Activated naive CD8-positive, alpha-beta T cell treated with anti-CD3 and anti-CD28 coated beads, Interleukin-2, amount 10 ng/mL, durations not matched to agents 7 days and 5 days (primary cell): ENCODE results near the gene RPS6KA2. TPM values are rescaled to one million over a fixed set of nuclear protein-coding genes. Genes with fewer than 3 reads are reported as not detected.

Source experiments
- ATAC-seq: fragments of 150-1000 bp; cut with Tn5 transposase; one replicate; pipeline ENCODE4 v1.10.0; 2021; ENCODE audit warnings: low read depth, moderate library complexity
- POLR2A ChIA-PET: fragments of 350-600 bp; sonication (Branson Sonifier 250); formaldehyde crosslinking; loops from one replicate; lab custom pipeline; 2021; ENCODE audit warnings: antibody characterized with exemption; lab: Charles Lee
- DNase-seq: peaks from one replicate; pipeline ENCODE4 v3.0.0; 2021
- H3K27ac Mint-ChIP-seq: one replicate; pipeline ENCODE4 v1.8.0; 2022; ENCODE audit warnings: mild to moderate bottlenecking, mixed read lengths
- H3K27me3 Mint-ChIP-seq: one replicate; pipeline ENCODE4 v1.8.0; 2022; ENCODE audit warnings: mild to moderate bottlenecking, moderate library complexity, mixed read lengths
- H3K36me3 Mint-ChIP-seq: one replicate; pipeline ENCODE4 v1.8.0; 2021; ENCODE audit warnings: mild to moderate bottlenecking, mixed read lengths
- H3K4me1 Mint-ChIP-seq: one replicate; pipeline ENCODE4 v1.8.0; 2021; ENCODE audit warnings: mixed read lengths
- H3K4me3 Mint-ChIP-seq: one replicate; pipeline ENCODE4 v1.8.0; 2022; ENCODE audit warnings: mild to moderate bottlenecking, moderate library complexity, mixed read lengths
- H3K9me3 Mint-ChIP-seq: one replicate; pipeline ENCODE4 v1.8.0; 2021; ENCODE audit warnings: mixed read lengths
- total RNA-seq, 2 experiments: library from RNA; stranded (reverse); gene quantifications; one replicate each; pipeline ENCODE4 v1.2.3, GENCODE V29; 2021

RPS6KA2 gene
- total RNA-seq, 2 experiments from 2014 or later: 3.8 to 5.7 TPM

GRCh38 chr6:166415833-166416347 is 211.2 kb downstream of the RPS6KA2 start:
- Mint-ChIP-seq H3K4me3 (peak overlapping the region; percentile 67), H3K36me3 (peaks cover 15% of the 10 kb centered on the region), H3K4me1 (peaks cover 73% of the 10 kb centered on the region), H3K9me3 (peaks cover 8% of the 10 kb centered on the region), H3K27ac (peak overlapping the region; percentile 85), H3K27me3 (peaks cover 6% of the 10 kb centered on the region)
- no peak for DNase-seq
- POLR2A ChIA-PET: interaction anchor here (1.0 kb wide), 1 partner anchor 10 kb away, joined by 5 read pairs; no protein-coding TSS in a partner anchor
- ATAC-seq: no peak

- peak; percentile 62 for DNase-seq
- POLR2A ChIA-PET: interaction anchor here (1.0 kb wide), 1 partner anchor 10 kb away, joined by 5 read pairs; no protein-coding TSS in a partner anchor
- Mint-ChIP-seq H3K27ac (peak overlapping the region; percentile 85), H3K36me3 (peaks cover 15% of the 10 kb centered on the region), H3K27me3 (peaks cover 7% of the 10 kb centered on the region), H3K9me3 (peaks cover 8% of the 10 kb centered on the region), H3K4me1 (peaks cover 75% of the 10 kb centered on the region), H3K4me3 (peak overlapping the region; percentile 67)
- ATAC-seq: peak; percentile 67
Observed at GRCh38 chr6:166415306-166415705, 211.7 kb downstream of the RPS6KA2 start.

GRCh38 chr6:166413491-166413951 is 213.5 kb downstream of the RPS6KA2 start:
- peaks cover 8% of the 10 kb centered on the region for H3K9me3 Mint-ChIP-seq
- H3K36me3 Mint-ChIP-seq: peaks cover 15% of the 10 kb centered on the region
- H3K27me3 Mint-ChIP-seq: peaks cover 11% of the 10 kb centered on the region
- no peak overlapping the region for H3K27ac Mint-ChIP-seq
- peaks cover 63% of the 10 kb centered on the region for H3K4me1 Mint-ChIP-seq
- POLR2A ChIA-PET: no interaction called here
- ATAC-seq (no peak), DNase-seq (no peak)
- H3K4me3 Mint-ChIP-seq: no peak overlapping the region

GRCh38 chr6:166412911-166413384 is 214.1 kb downstream of the RPS6KA2 start:
- DNase-seq (no peak), ATAC-seq (no peak)
- Mint-ChIP-seq H3K4me3 (no peak overlapping the region), H3K27ac (no peak overlapping the region), H3K27me3 (peaks cover 11% of the 10 kb centered on the region), H3K4me1 (peaks cover 59% of the 10 kb centered on the region), H3K36me3 (peaks cover 15% of the 10 kb centered on the region), H3K9me3 (peaks cover 8% of the 10 kb centered on the region)
- POLR2A ChIA-PET: no interaction called here

DNA sequence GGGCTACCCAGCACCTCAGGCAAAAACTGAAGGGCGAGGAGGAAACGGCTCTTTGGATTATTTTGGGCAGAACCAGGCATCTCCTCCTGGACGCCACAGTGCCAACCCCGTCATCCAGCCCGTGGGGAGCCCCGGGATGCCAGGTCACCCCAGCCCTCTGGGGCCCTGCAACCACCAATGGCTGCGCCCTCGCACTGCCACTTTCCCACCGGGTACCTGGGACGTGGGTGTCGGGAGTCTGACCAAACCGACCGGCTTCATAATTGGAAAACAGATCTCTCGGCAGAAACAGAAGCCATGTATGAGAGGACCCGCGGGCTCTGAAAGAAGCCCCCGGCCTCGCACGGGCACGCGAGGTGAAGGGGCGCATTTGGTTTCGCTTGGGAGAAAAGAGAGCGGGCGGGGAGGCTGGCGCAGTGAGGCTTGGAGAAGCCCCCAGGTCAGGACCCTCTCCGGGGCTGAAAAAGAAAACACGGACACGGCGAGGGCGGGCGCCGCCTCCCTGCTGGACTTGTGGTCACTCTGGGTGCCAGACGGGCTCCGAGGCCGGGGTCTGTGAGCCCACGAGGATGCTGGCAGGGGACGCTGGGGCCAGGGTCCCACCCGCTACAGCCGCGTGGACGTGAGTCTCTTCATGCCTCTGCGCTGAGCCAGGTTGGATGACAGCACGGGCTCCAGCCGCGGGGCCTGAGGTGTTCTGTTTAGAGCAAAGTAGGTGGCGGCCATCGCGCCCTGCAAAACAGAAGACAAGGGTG is 214.7 kb downstream of the RPS6KA2 start:
- Mint-ChIP-seq H3K27ac (peak overlapping the region; percentile 30), H3K9me3 (peaks cover 8% of the 10 kb centered on the region), H3K27me3 (peaks cover 11% of the 10 kb centered on the region), H3K36me3 (peaks cover 15% of the 10 kb centered on the region), H3K4me1 (peaks cover 53% of the 10 kb centered on the region), H3K4me3 (peak overlapping the region; percentile 78)
- POLR2A ChIA-PET: no interaction called here
- ATAC-seq: no peak
- no peak for DNase-seq

GRCh38 chr6:166411721-166412151 is 215.3 kb downstream of the RPS6KA2 start:
- H3K36me3 Mint-ChIP-seq: peaks cover 14% of the 10 kb centered on the region
- ATAC-seq: peak; percentile 66

DNA sequence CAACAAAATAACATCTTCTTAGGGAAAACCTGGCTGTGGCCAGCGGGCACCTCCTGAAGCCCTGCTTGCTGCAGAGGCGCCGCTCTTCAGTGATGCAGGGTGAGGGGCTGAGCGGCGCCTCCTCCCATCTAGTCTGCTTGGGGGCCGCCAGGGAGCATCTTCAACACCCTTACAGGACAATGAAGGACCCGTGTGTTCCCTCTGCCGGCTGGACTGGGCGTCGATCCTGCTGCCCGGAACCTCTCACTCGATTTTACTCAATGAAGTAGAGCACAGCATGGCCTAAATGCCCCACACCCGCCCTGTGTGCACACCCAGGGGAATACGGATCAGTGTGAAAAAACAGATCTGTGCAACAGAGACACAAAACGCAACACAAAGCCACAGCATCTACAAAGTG is 215.8 kb downstream of the RPS6KA2 start:
- Mint-ChIP-seq H3K36me3 (peaks cover 10% of the 10 kb centered on the region), H3K9me3 (peaks cover 6% of the 10 kb centered on the region), H3K27me3 (peaks cover 11% of the 10 kb centered on the region), H3K4me3 (peak overlapping the region; percentile 78), H3K27ac (peak overlapping the region; percentile 30), H3K4me1 (peaks cover 43% of the 10 kb centered on the region)
- POLR2A ChIA-PET: no interaction called here
- ATAC-seq (peak; percentile 36), DNase-seq (no peak)

More at GRCh38 chr6:166411721-166412151, 215.3 kb downstream of the RPS6KA2 start:
- peak; percentile 58 for DNase-seq
- peak overlapping the region; percentile 30 for H3K27ac Mint-ChIP-seq
- peaks cover 47% of the 10 kb centered on the region for H3K4me1 Mint-ChIP-seq
- peak overlapping the region; percentile 78 for H3K4me3 Mint-ChIP-seq
- H3K27me3 Mint-ChIP-seq: peaks cover 11% of the 10 kb centered on the region
- H3K9me3 Mint-ChIP-seq: peaks cover 7% of the 10 kb centered on the region
- POLR2A ChIA-PET: no interaction called here

DNA sequence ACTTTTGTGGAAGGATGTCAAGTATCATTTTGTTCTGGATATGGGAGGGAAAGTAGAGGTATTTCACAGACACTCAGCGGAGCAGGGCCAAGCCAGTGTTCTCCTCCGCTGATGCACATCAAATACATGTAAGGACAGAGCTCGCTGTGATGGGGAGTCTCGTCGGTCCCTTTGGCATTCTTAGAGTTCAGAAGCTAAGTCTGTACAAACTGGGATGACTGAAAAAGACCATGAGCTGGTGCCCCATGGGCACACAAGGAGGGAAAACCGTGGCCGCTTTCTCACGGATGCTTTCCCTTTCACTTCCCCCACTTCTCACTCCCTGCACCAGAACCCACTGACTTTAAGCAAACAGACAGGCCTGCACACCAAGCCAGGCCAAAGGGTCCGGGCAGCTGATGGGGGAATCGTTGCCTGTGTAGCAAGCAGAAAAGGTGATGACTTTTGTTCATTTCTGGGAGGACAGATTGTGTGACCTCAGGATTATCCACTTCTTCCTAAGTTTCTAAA is 216.6 kb downstream of the RPS6KA2 start:
- Mint-ChIP-seq H3K4me3 (peak overlapping the region; percentile 32), H3K4me1 (peaks cover 35% of the 10 kb centered on the region), H3K36me3 (peaks cover 3% of the 10 kb centered on the region), H3K27me3 (peaks cover 11% of the 10 kb centered on the region), H3K27ac (no peak overlapping the region), H3K9me3 (no peaks in the 10 kb centered on the region)
- no peak for ATAC-seq
- DNase-seq: no peak
- POLR2A ChIA-PET: interaction anchor here (1.2 kb wide), 1 partner anchor 216 kb away, joined by 3 read pairs; the partner anchor contains the start of gene RPS6KA2

GRCh38 chr6:166408936-166409755 is 217.9 kb downstream of the RPS6KA2 start:
- H3K36me3 Mint-ChIP-seq: no peaks in the 10 kb centered on the region
- H3K27me3 Mint-ChIP-seq: peaks cover 11% of the 10 kb centered on the region
- POLR2A ChIA-PET: no interaction called here
- no peak for ATAC-seq
- no peak for DNase-seq
- peaks cover 26% of the 10 kb centered on the region for H3K4me1 Mint-ChIP-seq
- H3K27ac Mint-ChIP-seq: no peak overlapping the region
- H3K9me3 Mint-ChIP-seq: no peaks in the 10 kb centered on the region
- no peak overlapping the region for H3K4me3 Mint-ChIP-seq

DNA sequence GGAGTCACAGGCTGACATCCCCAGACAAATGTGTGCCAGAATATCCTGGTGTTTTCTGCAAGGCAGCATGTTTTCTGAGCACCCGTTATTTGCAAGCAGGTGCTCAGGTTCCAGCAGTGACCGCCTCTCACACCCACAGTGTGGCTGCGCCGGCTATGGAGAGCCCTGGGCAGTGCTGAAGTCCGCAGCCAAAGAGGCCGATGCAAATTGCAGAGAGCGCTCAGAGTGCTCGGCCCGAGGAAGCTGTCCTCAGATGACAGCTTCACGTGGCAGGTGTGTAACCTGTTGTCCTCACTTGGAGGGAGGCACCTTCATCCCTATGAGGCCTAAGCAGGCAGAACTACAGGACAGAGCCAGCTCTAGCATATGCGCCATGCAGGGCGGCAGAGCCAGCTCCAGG is 220.9 kb downstream of the RPS6KA2 start:
- no peaks in the 10 kb centered on the region for H3K36me3 Mint-ChIP-seq
- POLR2A ChIA-PET: interaction anchor here (1.6 kb wide), 1 partner anchor 9 kb away, joined by 5 read pairs; no protein-coding TSS in a partner anchor
- DNase-seq (no peak), ATAC-seq (no peak)
- H3K27me3 Mint-ChIP-seq: peaks cover 12% of the 10 kb centered on the region
- H3K9me3 Mint-ChIP-seq: no peaks in the 10 kb centered on the region
- no peak overlapping the region for H3K27ac Mint-ChIP-seq
- H3K4me1 Mint-ChIP-seq: peaks cover 12% of the 10 kb centered on the region
- H3K4me3 Mint-ChIP-seq: no peak overlapping the region

DNA sequence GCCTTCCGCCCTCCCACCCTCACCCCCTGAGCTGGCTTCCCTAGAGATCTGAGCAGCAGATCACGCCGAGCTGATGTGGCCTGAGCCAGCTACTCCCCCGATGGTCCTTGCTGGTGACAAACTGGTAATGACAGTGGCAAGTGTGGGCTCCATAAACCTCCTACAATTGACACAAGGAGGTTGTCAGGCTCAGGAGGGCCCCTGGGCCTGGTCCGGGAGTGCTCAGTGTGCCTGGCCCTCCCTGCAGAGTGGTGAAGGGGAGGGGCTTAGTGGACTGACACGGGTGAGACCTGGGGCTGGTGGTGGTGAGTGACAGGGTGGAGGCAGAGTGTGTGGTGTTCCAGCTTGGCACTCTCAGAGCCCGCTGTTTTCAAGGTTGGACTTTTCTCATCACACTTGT is 221.7 kb downstream of the RPS6KA2 start:
- Mint-ChIP-seq H3K27ac (no peak overlapping the region), H3K4me3 (no peak overlapping the region), H3K9me3 (no peaks in the 10 kb centered on the region), H3K4me1 (peaks cover 5% of the 10 kb centered on the region), H3K36me3 (no peaks in the 10 kb centered on the region), H3K27me3 (peaks cover 8% of the 10 kb centered on the region)
- no peak for ATAC-seq
- DNase-seq: no peak
- POLR2A ChIA-PET: interaction anchor here (1.6 kb wide), 1 partner anchor 10 kb away, joined by 5 read pairs; no protein-coding TSS in a partner anchor

- DNase-seq (no peak), ATAC-seq (no peak)
- Mint-ChIP-seq H3K4me3 (no peak overlapping the region), H3K4me1 (peaks cover 3% of the 10 kb centered on the region), H3K27me3 (peaks cover 6% of the 10 kb centered on the region), H3K9me3 (no peaks in the 10 kb centered on the region), H3K36me3 (no peaks in the 10 kb centered on the region), H3K27ac (no peak overlapping the region)
- POLR2A ChIA-PET: no interaction called here
Observed at GRCh38 chr6:166402582-166403277, 224.3 kb downstream of the RPS6KA2 start.
